Kidney glomerular epithelial cell (primary cell): ENCODE data around the gene NTN3.
"Not testable (repeated sequence)": the region's sequence is repeated elsewhere in the genome, so short reads cannot be mapped to it uniquely, and the experiment has no call there.

ENCODE experiments used
- DNase-seq: peaks from one replicate; lab custom pipeline; 2025; lab: John Stamatoyannopoulos, UW

The NTN3 gene

DNA sequence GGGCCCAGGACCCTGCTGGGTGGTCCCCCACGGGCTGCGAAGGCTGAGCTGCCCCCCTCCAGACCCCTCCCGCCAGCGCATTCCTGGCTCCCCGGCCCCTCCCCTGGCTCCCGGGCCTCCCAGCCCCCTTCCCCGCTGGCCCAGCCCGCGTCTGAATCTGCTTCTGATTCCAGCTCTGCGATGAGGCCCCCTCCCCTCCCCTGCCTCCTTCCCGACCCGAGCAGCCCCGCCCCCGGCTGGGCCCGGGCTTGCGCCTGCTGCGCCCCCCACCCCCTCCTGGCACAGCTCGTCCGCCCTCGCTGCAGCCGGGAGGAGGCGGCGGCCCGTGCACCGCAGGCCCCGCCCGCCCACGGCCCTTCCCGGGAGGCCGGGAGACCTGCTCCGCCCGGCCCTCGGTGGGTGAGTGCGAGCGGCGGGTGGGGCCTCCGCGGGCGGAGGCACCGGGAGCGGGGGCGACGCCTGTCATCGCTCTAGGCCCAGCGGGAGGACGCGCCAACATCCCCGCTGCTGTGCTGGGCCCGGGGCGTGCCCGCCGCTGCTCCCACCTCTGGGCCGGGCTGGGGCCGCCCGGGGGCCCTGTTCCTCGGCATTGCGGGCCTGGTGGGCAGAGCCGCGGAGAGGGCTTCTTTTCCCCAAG is at the start of gene NTN3:
TSS of gene NTN3 (plus strand) at position 282 of the 637 bp plus-strand sequence. CDS start 405 bp downstream, outside the sequence.
- DNase-seq: no peak

DNA sequence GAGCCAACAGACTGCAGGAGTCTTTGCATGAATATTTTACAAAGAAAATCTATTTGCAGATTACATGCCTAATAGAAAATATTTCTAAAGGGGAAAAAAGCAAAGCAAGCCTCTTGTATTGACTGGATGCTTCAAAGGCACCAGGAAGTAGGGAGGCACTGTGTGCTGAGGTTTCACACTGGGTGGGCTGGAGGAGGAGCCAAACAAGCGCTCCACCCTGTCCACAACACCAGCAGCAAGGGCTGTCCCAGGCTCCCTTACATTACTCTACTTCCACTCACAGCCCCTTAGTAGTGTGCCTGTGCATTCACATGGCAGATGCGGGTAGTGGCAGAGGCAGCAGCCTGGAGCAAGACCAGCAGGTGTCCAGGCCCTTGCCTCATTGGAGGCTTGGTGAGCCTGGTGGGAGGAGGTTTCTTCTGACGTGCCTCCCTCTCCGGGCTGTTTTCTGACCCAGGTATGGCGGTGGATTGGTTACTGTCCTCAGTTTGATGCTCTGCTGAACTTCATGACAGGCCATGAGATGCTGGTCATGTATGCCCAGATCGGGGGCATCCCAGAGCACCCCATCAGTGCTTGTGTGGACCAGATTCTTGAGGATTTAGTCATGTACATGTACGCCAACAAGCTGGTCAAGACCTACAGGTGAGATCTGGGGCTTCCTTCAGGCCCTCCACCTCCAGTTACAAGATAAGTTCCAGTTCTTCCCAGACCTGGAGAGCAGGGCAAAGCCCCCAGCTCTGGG is 48.8 kb upstream of the NTN3 start:
- no peak for DNase-seq

DNA sequence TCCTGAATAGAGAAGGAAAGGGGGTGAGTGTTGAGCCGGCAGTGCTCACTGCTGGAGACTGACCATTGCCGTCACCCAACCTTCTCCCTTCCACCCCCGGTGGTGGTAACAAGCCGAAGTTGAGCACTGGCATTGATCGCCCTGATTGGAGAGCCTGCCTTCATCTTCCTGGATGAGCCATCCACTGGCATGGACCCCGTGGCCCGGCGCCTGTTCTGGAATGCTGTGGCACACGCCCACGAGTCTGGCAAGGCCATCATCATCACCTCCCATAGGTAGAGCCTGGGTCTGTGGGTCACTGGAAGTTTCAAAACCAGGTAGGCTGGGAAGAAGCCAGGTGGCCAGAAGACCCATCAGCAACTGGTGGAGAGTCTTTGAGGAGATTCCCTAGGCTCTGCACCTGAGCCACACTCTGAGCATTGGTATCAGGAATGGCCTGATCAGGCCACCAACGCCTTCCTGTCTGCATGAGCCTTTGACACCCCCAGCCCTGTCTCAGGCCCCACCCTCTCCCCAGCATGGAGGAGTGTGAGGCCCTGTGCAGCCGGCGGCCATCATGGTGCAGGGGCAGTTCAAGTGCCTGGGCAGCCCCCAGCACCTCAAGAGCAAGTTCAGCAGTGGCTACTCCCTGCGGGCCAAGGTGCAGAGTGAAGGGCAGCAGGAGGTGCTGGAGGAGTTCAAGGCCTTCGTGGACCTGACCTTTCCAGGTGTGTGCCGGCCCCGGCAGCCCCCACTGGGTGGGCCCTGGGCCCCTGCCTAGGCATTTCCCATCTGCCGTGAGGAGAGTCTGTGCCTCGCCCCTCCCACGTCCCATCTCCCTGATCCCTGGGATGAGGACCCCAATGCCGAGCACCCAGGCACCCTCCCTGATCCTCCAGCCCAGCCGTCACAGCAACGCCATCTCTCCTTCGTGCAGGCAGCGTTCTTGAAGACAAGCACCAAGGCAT is 46.8 kb upstream of the NTN3 start:
- no peak for DNase-seq

DNA sequence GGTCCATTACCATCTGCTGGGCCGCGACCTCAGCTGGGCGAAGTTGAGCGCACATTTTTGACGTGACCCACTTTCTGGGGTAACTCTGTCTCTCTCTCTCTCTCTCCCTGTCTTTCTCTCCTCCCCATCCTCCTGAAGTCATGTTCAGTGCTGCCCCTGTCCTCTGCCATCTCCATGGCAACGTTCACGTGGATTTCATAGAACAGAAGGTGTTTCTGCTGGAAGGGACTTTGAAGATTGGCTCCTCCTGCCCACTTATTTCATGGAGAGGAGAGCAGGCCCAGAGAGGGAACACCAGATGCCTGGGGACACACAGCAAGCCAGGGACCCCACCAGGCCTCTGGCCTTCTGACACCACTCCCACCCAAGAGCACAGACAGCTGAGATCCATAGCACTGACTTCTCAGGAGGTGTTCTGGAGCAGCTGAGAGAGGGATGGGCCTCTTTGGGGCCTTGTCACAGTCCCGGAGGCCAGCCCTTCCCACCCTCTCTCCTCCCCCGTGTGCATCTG is 46.0 kb upstream of the NTN3 start:
- no peak for DNase-seq

DNA sequence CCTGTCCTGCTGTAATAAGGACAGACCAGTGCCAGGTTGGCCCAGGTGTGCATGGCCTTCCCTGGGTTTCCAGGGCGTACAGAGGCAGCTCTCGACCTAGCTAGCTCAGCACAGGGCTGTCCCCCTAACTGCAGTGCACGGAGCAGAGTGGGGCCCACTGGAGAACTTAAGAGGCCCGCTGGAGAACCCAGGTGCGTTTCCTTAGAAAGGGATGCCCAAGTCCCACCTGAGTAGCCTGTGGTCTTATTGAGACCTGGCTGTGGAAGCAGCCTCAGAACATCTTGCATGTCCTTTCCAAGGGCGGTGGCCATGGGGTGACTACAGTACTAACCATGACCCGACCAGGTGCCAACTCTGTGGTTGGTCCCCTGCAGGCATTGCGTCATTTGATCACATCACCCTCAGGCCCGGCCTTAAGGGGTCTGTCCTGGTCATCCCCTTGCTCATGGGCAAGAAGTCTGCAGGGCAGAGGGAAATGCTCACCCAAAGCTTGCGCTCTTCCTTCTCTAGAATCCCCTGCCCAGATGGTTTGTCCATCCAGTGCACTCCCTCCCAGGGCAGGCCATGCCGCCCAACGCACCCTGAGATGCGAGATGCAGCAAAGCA is 45.2 kb upstream of the NTN3 start:
- DNase-seq: no peak

DNA sequence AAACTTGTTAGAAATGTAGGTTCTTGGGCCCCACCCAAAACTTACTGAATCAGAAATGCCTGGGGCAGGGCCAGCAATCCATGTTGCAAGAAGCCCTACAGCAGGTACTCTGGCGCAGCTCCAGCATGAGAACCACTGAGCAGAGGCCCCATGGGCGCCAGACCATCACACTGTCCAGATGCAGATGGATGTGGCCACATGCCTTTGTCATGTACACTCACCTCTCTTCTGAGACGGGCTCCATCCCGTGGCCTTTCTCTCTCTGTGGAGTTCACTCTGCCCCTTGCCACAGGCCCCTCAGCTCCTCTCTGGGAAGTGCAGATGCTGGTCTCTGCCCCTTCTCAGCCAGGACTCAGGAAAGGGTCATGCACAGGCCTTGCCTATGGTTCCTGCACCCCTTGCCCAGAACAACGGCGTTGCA is 44.1 kb upstream of the NTN3 start:
- no peak for DNase-seq

DNA sequence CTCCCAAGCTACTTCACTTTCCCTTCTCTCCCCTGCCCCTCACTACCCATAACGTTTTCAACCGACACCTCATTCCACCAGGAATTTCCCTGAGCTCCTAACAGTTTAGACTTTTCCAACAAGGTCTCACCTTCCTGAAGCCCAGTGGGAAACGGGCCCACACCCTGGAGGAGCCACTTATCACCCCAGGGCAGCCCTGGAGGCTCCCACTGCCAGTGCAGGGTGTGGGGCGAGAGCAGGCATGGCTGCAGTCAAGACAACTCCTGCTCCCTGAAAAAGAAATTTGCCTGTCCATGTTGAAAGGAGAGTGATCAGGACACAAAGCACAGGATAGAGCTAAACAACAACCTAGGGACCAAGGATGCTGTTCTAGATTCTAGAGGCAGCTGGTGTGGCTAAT is 43.6 kb upstream of the NTN3 start:
- no peak for DNase-seq

DNA sequence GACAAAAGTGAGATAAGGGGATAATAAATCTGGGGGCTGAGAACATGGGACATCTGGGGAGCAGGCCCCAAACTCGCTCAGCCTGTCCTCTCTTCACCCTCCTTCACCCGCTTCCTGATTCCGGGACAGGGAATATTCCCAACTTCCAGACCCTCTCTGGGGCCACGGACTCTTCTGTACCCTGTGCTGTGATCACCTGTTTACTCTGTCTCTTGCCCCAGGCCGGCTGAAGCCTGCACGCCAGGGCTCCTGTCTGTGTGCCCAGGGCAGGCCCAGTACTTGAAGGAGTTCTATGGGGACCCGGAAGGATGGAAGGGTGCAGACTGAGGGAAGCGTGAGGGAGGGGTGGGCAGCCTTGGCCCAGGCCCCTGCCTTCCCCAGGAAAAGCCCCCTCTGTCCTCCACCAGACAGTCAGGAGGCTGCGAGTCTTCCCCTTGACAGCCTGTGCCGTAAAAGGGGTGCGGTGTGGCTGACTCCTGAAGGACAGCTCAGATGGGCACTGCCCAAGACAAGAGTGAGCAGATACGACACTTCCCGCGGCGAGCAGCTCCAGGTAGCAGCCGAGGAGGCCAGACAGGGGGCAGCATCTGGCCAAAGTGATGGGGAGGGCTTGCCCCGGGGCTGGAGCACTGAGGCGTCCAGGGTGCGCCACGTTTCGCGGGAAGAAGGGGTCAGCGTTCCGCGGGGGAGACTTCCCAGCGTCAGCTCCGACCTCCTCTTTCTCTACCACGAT is 42.9 kb upstream of the NTN3 start:
- DNase-seq: no peak

DNA sequence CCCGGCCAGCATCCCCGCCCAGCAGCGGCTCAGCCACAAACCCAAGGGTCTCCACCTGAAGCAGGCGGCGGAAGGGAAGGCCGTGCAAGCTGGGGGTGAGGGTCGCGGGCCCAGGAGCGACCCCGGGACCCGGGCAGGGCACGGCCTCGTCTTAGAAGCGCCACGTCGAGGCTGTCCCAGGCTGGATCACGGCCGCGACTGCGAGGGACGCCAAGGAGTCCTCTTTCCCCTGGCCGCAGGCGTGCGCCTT is 42.4 kb upstream of the NTN3 start:
- DNase-seq: no peak

DNA sequence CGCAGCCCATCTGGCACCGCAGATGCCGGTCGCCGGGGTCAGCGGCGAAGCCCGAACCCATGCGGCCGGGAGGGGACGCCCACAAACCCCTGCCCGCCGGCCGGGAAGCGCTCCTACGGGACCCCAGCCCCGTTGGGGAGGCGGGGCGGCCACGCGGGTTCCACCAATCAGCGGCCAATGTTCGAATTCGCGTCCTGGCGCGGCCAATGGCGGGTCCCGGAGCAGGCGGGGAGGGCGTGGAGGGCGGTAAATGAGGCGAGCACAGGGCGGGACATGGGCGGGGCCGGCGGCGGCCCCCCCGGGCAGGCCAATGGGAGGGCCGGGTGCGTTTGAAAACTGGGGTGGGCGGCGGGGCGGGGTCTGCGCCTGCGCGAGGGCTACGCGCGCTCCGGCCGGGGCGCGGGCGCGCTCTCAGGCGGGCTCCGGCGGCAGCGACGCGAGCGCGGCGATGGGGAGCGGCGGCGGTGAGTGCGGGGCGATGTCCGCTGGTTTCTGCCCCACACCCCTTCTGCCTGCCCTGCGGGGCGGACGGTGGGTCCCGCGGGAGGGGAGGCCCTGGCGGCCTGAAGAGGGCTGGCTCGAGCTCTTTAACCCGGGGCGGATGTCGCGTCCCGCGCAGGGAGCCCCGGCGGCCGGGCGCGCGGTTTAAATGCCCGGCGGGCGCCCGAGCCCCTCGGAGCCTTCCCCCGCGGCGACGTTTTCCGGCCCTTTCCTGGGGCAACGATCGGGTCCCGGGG is 41.9 kb upstream of the NTN3 start, which contains the start of gene CCNF:
TSS of gene CCNF (plus strand) at position 414 of the 737 bp plus-strand sequence. CDS start at position 449, 35 bp downstream.
- DNase-seq: peak; percentile 88

DNA sequence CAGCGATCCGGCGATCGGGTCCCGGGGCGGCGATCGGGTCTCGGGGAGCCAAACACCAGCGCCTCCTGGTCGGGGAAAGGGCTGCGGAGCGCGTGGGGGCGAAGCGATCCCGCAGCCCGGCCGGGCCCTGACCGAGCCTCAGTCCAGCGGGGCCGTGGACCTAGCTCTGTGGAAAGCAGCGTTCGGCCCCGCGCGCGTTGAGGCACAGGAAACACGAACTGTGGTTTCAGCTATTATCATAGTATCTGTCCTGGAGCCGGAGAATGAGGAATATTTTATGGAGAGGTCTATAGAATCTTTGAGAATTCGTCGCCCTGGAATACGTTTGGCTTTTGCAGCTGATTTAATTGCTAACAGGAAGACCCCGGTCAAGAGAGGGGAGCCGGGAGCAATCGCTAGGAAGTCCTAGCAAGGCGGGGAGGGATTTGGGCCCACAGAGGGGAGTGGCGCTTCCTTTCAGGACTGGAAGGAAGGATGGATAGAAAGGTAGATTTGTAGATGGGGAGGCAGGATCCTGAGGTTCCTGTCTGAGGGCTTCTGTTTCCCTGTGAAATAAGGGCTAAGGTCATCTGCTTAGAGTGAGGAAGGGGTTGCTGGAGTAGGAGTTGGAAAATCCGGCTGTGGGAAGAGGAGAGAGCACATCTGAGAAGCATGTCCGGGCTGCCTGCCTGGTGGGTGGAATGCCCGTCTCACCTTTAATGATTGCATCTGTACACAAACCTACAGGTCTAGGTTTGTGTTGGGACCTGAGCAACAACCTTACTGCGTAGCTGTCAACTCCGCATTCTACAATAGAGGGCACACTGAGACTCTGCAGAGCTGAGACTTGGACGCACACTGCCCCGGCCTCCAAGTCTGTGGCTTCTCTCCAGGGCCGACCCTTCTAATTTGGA is 41.1 kb upstream of the NTN3 start:
- DNase-seq: no peak

DNA sequence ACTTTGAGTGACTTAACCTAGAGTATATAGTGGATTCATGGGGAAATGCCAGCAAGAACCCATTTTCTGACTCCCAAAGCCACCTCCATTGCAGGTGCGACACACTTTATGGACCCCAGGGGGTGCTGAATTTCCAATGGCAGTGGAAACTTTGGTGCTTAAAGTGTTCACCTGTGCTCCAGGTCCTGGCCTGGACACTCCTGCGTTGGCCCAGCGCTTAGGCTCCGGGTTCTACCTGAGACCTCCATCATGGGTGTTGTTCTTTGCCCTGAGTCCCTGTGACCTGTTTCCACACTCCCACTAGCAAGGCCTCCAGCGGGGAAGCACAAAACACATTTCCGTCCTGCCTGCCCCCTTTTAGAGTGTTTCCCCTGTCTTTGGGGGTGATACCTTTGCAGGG is 38.8 kb upstream of the NTN3 start:
- no peak for DNase-seq

DNA sequence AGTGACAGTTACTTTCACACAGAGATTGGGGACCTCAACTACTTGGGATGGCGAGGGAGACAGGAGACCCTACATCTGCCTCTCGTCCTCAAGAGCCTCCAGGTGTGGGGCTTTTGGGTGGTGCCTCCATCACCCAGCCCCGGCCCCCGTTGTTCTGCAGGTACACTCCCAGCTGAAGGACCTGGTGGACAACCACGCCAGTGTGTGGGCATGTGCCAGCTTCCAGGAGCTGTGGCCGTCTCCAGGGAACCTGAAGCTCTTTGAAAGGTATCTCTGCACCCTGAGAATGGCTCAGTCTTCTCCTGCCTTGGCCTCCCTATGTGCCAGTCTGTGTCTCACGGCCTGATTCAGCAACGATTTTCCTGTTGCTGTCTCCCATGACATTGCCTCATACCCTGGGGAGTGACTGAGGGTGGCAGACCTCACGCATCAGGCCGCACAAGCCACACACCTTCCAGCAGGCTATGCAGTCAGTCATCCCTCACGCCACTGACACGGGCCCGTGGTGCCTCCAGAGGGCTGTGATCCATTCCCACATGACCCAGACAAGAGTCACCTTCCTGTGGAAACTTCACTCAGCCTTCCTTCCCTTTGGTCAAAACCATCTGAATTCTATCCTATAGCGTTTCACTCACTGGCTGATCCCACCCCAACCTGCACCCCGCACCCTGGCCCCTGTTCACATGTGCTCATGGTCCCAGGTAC is 38.1 kb upstream of the NTN3 start:
- no peak for DNase-seq

DNA sequence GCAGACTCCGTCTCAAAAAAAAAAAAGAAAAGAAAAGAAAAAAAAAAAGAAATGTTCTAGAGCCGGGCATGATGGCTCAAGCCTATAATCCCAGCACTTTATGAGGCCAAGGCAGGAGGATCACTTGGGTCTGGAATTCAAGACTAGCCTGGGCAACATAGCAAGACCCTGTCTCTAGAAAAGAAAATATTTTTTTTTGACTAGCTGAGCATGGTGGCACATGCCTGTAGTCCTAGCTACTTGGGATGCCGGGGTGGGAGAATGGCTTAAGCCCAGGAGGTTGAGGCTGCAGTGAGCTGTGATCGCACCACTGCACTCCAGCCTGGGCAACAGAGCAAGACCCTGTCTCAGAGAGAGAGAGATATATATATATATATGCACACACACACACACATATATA is 35.9 kb upstream of the NTN3 start:
- DNase-seq: not testable (repeated sequence)

DNA sequence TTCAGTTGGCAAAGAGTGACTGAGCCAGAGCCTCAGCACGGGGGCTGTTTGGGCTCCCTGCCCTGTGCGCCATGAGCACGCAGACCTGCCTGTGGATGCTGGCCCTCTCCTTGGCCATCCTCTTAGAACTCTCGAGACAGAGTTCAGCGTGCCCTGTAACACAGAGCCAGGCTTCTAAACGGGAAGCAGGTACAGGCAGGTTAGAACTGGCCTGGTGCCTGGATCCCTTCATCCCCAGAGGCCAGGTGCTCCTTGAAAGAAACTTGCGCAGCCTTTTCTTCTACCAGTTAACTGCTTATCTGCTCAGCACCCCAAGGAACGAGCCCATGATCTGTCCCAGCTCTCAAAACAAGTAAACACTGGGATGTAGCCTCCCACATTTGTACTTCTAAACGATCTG is 35.0 kb upstream of the NTN3 start:
- DNase-seq: no peak

DNA sequence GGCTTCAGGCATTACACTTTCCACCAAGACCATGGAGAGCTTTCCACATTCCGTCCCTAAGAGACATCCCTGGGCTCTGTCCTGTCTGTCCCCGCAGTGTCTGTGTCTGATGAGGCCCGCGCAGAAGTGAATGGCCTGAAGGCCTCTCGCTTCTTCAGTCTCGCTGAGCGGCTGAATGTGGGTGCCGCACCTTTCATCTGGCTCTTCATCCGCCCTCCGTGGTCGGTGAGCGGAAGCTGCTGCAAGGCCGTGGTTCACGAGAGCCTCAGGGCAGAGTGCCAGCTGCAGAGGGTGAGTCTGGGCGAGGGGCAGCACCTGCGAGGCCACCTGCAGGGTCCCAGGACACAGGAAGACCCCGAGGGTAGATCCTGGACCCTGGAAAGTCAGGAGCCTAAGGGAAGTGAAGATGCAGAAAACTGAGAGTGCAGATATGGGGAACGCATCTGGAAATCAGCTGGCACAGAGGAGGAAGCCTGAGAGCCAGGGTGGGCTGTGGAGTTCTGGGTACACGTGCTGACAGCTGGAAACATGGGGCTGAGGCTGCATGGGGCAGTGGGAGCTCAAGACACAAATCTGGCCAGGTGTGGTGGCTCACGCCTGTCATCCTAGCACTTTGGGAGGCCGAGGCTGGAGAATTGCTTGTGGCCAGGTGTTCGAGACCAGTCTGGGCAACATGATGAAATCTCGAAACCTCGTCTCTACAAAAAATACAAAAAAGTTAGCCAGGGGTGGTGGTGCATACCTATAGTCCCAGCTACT is 33.9 kb upstream of the NTN3 start:
- DNase-seq: no peak

DNA sequence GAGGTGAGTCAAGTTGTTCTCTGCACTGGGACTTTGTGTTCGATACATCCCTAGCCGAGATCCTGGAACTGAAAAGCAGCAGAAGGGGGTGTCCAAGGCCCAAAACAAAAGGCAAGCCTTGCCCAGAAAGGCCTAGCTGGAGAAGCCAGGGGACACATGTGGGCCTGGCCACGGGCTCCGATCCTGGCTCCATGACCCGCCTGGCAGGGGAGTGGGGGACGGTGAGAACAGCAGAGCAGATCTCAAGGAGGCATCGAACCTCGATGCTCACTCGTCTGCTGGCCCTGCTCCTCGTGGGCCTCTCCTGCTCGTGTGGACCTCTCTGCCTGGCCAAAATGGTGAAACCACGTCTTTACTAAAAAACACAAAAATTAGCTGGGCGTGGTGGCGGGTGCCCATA is 33.0 kb upstream of the NTN3 start:
- no peak for DNase-seq

DNA sequence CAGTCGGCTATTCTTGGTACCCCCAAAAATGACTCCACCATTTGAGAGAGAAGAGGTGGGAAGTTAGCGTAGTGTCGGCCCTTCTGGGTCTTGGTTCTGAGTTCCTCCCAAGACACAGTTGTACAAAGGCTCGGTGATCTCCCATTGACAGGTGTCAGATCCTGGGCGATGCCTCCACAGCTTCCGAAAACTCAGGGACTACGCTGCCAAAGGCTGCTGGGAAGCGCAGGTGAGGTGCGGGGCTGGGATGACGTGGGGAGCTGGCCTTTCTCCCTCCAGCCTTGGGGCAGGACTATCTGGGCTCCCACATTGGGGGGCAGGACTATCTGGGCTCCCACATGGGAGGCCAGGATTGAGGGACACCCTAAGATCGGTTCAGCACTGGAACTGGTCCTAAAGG is 31.5 kb upstream of the NTN3 start:
- DNase-seq: no peak
